ENCODE results near the gene SLC26A8.

Gene SLC26A8, protein sequence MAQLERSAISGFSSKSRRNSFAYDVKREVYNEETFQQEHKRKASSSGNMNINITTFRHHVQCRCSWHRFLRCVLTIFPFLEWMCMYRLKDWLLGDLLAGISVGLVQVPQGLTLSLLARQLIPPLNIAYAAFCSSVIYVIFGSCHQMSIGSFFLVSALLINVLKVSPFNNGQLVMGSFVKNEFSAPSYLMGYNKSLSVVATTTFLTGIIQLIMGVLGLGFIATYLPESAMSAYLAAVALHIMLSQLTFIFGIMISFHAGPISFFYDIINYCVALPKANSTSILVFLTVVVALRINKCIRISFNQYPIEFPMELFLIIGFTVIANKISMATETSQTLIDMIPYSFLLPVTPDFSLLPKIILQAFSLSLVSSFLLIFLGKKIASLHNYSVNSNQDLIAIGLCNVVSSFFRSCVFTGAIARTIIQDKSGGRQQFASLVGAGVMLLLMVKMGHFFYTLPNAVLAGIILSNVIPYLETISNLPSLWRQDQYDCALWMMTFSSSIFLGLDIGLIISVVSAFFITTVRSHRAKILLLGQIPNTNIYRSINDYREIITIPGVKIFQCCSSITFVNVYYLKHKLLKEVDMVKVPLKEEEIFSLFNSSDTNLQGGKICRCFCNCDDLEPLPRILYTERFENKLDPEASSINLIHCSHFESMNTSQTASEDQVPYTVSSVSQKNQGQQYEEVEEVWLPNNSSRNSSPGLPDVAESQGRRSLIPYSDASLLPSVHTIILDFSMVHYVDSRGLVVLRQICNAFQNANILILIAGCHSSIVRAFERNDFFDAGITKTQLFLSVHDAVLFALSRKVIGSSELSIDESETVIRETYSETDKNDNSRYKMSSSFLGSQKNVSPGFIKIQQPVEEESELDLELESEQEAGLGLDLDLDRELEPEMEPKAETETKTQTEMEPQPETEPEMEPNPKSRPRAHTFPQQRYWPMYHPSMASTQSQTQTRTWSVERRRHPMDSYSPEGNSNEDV

DNA sequence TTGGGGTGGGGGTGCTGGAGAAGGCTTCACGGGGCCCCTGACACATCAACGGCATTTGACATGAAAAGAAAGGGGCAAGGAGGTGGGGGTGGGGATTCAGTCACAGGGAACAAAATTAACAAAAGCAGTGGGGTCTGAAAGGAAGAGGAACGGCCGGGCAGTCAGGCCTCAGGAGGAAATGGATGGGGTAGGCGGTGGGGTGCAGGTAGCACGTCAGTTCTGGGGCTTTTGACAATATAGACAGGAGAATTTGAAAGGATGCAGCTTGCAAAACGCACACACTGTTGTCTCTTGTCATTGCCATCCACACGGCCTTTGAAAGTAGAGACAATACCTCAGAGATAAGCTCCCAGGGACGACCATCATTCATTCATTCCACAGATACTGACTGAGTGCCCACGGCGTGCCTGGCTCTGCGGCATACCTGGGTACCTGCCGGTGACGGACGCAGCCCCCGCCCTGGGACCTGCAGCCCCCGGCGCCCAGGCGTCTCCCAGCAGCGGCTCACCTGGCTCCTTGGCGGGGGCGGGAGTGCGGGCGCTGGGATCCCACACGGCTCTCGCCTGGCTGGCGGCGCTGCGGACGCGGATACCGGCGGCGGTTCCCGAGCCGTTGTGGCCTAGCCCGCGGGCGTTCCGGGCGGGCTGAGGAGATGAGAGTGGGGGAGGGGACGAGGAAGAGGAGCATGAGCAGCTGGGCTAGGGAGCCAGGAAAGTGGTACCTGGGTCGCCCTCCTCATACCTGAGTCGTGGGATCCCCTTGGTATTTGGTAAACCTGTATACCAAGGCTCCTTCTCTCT, at the start of gene SLC26A8:
TSS of gene SLC26A8 (minus strand) at position 646 of the 800 bp plus-strand sequence. CDS start 4,934 bp downstream, outside the sequence.
- DNase-seq: no peak

DNA sequence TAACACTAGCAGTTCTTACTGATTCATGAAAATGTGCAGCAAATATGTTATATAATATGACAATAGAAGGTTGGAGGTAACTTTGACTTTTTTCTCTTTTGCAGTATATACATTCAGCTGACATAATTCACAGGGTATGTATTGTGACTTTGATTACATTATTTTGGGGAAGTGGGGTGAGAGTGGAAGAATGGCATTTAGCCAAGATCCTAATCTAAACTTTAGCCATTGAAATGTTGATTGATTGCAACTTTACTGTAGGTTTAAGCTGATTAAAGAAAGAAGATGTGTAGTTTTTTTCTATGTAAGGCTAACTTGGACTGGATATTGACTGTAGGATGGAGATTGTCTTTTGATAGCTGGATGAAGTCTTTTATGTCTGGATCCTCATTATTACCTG, 49.1 kb upstream of the SLC26A8 start:
- no peak for DNase-seq

DNA sequence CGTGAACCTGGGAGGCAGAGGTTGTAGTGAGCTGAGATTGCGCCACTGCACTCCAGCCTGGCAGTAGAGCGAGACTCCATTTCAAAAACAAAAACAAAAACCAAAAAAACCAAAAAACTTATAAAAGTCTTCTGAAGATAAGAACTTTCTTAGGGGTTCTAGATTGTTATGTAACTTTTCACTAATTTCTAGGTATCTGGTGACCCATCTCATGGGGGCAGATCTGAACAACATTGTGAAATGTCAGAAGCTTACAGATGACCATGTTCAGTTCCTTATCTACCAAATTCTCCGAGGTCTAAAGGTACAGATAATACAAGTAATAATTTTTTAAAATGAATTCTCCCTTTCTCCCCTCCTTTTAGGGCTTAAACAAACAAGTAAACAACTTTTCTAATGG, 48.2 kb upstream of the SLC26A8 start:
- no peak for DNase-seq

DNA sequence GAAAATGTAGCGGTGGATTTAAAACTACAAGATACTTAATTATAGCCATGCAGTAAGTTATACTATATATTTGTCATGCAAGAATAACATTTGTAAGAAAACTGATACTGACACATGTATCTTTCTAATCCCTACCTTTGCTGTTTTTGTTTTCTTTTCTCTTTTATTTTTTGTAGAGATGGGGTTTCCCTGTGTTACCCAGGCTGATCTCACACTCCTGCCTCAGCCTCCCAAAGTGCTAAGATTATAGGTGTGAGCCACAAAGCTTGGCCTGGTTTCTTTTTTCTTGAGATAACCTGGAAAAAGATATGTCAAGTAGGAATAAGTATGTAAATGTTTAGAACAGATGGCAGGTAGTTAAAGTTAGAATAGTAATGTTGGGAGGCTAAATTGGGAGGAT, 47.3 kb upstream of the SLC26A8 start:
- no peak for DNase-seq

DNA sequence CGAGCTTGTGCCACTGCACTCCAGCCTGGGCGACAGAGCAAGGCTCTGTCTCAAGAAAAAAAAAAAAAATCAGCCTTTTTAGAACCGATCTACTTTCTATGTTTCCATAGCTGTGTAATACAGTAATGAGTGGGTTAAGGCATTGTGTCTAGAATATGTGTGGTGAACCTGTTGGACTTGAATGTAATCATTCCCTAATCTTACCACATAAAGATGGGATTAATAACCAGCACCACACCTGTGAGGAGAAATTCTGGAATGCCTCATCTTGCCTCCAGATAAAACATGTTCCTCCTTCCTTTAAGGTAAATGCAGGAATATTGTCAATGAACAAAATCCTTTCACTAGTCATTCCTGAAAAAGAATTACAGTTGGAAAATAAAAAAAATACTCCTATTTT, 46.8 kb upstream of the SLC26A8 start:
- DNase-seq: no peak

DNA sequence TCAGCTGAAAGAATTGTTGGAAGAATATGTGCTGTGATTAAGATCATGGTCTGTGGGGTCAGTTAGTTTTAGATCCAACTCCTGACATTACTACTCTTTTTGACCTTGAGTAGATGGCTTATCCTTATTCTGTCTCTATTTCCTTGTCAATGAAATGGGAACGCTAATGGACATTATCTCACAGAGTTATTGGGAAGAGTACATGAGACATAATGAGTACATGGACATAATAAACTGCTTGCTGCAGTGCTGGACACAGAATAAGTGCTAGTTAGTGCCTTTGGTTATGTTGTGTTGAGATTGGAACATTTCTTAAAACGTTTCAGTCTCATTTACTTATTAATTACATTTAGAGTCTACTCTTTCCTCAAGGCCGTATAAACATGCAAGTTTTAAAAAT, 45.8 kb upstream of the SLC26A8 start:
- DNase-seq: no peak

DNA sequence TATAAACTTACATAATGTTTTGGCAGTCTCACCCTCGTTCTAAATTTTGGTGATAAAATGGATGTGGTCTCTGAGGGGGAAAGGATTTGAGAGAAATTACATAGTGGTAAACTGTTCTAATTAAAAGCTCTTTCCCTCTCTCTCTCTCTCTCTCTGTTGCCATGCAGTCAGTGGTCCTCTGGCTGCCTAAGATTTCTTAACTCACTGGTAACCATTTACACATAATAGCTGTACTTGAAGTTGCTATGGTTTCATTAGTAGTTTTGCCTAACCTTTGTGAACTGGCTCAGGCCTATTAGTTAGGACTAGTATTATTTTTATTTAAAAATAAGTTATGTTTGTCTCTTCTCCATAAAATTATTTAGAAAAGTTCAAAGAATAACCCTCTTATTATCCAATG, 45.1 kb upstream of the SLC26A8 start:
- DNase-seq: peak; percentile 26

DNA sequence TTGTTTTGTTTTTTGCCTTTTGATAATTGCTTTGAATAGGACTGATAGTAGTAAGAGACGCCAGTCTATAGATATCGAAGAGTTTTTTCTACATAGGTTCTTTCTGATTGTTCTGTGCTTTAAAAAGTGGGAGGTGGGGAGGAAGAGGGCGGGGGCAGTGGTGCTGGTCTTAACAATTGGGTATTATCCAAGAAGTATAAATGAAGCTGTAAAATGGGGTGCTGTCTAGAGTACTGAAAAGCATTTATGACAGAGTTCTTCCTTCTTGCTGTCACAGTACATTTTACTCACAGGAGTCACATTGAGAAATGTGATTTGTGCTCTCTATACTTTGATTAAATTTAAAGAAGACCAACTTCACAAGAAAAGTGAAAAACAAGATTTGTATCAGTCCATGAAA, 44.1 kb upstream of the SLC26A8 start:
- DNase-seq: no peak

DNA sequence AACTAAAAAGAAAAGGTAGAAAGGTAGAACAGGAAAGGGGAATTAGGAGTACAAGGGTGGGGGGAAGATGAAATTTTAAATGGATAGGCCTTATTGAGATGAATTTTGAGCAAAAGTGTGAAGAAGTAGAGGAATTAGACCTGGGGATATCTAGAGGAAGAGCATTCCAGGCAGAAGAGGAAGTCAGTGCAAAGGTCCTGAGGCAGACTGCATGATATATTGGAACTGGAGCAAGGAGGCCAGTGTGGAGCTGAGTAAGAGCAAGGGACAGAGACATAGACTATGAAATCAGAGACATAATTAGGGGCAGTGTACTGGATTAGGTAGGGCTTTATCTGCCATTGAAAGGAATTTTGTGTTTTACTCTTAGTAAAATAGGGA, 43.6 kb upstream of the SLC26A8 start:
- no peak for DNase-seq

DNA sequence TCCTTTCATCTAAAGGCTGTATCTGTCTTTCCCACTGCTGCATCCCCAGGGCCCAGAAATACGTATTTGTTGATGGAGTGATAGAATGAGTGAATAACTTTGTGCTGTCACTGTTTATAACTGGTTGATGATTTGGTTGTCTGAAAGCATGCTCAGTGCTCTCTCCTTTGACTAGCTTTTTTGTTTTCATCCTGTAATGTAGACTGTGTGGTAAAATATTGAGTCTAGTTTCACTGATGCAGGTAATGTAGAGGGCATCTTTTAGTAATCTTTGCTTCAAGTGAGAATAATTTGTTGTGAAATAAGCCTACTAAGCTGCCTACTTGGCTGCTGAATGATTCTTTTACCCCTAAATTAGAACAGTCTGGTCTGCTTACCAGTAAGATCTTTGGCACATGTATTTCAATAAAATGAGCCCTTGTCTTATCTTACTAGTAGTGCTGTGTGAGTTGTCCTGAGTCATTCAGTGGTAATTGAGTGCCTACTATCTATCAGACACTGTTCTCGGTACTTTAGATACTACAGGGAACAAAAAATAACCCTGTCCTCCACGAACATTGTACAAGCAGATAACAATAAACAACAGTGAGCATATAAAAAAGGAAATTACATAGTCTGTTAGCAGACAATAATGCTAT, 43.1 kb upstream of the SLC26A8 start:
- DNase-seq: no peak

DNA sequence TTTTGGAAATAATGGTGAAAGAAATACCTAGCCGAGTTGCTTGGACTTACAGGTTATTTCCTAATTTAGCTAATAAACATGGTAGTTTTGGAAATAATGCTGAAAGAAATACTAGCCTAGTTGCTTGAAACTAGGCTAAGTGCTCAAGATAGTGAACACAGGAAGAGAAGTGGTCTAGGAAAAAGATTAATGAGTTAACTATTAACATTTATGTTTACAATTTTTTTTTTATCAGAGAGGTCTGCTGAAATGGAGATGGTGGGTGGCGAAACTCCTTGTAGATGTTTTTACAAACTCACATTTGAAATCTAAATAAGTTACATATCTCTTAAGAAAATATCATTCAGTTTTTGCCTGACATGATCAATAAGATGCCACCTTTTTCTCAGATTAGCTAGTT, 42.4 kb upstream of the SLC26A8 start:
- no peak for DNase-seq

DNA sequence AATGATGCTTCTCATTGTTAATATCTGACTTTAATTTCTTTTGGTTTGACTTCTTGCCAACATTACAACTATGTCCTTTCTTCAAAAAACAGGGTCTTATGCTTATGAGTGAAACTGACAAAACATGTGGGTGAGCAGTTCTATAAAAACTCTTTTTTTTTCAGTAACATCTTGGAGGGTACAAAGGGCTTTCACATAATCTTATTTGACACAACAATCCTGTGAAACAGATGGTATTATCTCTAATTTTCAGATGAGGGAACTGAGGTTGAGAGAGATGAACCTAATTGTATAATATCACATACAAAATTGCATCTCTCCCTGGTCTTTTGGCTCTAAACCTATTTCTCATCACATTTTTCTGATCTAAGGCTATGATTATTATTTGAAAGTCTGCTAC, 41.5 kb upstream of the SLC26A8 start:
- no peak for DNase-seq

DNA sequence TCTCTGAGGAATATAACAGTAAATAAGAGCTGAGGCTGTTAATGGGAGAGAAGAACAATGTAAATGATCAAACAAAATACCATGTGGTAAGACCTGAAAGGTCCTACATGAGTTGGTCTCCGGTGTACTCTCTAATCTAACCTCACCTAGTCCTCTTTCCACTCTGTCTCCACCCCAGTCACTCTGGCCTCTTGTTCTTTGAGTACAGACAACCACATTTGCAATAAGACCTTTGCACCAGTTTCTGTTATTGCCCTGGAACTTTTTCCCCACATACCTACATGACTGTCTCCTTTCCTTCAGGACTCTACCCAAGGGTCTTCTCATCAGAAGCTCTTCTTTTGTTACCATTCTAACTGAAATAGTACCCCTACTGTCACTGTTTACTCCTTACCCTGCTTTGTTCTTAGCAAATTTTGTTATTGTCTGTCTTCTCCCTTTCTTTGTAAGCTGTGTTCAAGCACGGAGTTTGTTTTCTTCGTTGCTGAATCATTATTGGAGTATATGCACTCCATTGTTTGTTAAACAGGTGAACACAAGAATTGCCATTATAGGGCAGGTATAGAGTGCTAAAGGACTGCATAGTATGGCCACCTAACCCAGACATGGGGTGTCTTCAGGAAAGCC, 40.4 kb upstream of the SLC26A8 start:
- no peak for DNase-seq

DNA sequence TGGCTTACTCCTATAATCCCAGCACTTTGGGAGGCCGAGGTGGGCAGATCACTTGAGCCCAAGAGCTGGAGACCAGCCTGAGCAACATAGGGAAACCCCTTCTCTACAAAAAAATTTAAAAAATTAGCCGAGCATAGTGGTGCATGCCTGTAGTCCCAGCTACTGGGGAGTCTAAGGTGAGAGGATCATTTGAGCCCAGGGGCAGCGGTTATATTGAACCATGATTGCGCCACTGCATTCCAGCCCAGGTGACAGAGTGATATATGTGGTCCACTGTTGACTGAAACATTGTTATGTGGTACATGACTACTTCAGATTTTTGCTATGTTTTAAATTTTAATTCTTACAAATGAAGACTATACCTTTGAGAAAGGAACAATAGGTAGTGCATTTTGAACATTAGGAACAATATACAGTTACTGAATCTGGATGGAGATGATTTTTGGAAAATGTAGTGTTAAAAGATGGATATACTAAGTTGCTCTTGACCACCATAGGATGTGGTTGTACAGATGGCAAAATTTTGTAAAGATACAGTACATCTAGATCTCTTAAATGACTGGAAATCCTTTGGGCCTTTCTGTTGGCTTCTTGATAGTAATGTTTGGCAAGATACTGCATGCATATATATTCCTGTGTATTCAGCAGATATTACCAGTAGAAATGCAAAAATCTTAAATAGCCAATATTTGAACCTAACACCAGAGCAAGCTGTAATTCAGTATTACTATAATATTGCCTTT, 39.0 kb upstream of the SLC26A8 start:
- DNase-seq: no peak

DNA sequence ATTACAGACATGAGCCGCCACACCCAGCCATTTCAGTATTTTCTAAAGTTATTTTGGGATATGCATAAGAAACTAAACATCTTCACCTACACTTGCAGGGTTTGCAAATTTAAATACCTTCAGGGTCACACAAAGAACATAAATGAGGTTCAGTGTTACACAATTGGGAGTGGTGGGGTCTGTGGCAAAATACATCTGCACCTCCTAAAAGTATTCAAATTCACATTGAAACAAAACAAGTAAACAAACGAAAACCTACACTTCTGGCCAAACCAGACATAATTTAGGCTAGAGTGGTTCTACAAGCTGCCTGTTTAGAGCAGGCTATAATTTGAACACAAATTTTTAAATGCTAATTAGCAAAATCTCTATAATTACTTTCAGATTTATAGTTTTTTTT, 37.8 kb upstream of the SLC26A8 start:
- DNase-seq: no peak

DNA sequence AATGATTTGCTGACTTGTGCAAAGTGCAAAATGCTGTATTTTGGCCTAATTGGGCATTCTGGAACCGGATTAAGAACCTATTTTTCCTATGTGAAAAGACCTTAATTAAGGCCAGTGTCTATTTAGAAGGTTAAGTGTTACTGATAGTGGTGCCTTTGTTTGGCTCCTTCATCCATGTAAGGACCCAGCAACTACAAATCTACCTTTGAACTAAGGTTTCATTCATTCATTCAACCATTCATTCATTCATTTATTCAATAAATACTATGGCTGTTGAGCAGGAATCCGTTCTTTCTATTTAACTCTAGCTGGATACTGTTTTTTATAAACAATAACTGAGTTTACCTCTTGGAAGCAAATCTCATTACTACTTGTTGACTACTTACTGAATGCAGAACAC, 36.8 kb upstream of the SLC26A8 start:
- no peak for DNase-seq

DNA sequence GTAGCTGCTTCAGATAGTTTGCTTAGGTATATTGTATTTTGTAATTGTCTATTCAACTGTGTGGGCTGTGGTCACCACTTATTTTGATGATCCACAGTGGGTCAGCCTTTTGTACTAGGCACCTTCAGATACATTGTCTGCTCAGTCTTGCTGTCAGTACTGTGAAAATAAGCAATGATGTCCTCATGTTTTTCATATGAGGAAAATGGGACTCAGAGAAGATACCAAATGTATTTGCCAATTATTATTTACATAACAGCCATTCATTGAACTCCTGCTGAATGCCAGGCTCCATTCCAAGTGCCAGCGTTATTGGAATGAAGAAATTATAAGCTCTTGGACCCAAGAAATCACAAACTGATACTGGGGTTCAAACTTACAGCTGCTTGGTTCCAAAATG, 31.7 kb upstream of the SLC26A8 start:
- DNase-seq: no peak

DNA sequence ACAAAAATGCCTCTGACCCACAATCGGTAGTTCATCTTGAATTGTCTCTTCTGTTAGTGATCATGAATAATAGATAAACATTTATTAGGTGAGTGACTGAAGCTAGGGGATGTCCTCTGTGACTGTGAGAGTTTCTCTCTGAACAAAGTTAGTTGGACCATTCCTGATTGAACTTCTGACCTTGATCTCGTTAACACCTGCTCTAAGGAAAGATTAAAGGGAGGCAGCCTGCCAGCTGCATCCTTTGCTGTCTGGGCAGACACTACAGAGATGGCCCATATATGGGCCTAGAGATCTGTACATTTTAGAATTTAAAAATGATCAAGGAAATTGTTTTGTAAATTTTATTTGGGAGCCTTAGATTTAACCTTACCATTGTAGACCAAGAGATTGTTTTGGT, 30.5 kb upstream of the SLC26A8 start:
- no peak for DNase-seq

DNA sequence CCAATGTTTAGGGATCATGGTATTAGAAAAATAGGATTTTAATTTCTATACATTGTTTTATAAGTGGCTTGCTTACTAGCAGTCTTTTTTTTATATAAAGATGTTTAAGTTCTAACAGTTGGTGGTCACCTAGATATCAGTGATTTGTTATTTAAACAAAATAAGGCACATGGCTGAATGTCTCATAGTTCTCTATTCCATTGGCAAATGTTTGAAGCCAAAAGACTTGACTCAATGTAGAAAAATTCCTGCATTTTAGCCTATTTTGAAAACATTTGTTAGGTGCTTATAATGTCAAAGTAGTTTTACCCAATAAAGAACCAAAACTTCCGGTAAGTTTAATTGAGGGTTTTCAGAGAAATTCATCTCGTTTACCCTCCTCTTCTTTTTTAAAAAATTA, 30.0 kb upstream of the SLC26A8 start:
- no peak for DNase-seq

DNA sequence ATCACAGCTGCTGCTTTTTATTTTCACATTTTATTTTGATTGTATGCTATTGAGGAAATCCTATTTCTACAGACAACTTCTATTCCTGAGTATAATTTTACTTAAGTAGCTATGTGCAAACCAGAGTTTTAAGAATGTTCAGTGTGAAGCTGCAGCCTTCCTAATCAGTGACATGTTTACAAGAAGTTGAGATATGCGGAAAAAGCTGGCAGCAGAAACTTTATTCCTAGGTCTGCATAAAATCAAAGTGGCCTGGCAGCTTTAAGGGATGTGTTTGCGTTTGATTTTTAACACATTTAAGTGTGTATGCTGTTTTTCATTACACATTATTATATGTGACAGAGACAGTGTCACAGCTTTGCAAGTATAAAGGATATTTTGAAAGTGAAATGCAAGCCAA, 29.4 kb upstream of the SLC26A8 start:
- DNase-seq: no peak

DNA sequence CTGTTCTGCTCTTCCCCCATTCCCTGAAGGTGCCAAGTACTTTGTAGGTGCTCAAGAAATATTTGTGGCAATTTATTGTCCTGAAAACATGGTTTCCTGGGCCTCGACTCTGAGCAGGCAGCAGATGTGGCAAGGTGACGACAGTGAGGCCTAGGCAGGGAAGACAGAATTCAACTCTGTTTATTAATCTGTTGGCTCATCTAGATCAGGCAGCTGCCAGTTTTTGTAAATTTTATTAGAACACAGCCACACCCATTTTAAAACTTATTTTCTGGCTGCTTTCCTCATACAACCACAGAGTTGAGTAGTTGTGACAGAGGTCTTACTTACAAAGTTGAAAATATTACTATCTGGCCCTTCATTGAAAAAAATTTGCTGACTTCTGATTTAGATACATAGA, 27.7 kb upstream of the SLC26A8 start:
- no peak for DNase-seq
